Measurements from ENCODE around the gene JAG2.
A peak's percentile ranks its signal among the peaks of the same experiment; 100 is the strongest.

JAG2 gene

GRCh38 chr14:105182296-105183020 is 13.9 kb upstream of the JAG2 start:
- no peak for DNase-seq (ENCODE audit: low read depth, low spot score)

GRCh38 chr14:105181549-105182295 is 13.1 kb upstream of the JAG2 start:
- DNase-seq (ENCODE audit: low read depth, low spot score), result no peak

- peak; percentile 60 for DNase-seq (ENCODE audit: low read depth, low spot score)
These were observed 12.3 kb upstream of the JAG2 start, which contains the start of gene NUDT14 for GRCh38 chr14:105180592-105181548. TSS of gene NUDT14 (minus strand) at chr14:105181312. CDS start at chr14:105181209, 103 bp downstream.

- no peak for DNase-seq (ENCODE audit: low read depth, low spot score)
These were observed 10.6 kb upstream of the JAG2 start for GRCh38 chr14:105179191-105179590.

GRCh38 chr14:105178868-105179140 is 10.2 kb upstream of the JAG2 start:
- DNase-seq (ENCODE audit: low read depth, low spot score), result no peak

- no peak for DNase-seq (ENCODE audit: low read depth, low spot score)
These were observed 9.7 kb upstream of the JAG2 start for GRCh38 chr14:105178069-105178867.

DNA sequence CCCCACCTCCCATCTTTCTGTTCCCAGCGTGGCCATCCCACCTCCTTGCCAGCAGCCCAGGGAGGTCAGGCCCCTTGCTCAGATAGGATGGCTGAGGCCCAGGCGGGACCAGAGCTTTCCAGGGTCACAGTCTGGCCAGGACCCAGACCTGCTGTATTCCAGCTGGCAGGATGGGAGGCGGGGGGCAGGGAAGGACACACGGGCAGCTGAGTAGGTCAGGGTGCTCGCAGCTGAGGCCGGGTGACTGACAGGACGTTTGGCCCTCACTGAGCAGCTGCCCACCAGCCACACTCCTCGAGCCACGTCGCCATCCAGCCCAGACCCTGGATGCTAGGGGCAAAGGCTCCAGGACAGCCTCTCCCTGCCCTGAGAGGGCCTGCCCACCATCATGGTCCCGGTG is 8.5 kb upstream of the JAG2 start:
- no peak for DNase-seq (ENCODE audit: low read depth, low spot score)

GRCh38 chr14:105176513-105176912 is 7.9 kb upstream of the JAG2 start:
- no peak for DNase-seq (ENCODE audit: low read depth, low spot score)

GRCh38 chr14:105173901-105174894 is 5.6 kb upstream of the JAG2 start:
- no peak for DNase-seq (ENCODE audit: low read depth, low spot score)

DNA sequence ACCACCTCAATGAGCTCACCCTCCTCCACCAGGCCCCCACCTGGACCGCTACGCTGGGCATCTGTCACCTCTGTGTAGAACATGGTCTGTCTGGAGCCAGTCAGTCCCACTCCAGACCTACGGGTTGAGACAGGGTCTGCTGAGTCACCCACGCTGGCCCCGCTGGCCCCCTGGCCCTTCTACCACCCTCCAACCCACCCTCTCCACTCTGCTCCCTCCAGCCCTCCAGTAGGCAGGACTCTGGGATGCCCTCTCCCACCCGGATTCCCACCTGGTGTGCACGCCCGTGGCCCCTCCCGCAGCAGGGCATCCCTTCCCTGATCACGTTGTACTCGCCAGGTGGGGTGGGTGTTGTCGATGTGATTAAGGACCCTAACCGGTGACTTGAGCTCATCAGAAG is 4.6 kb upstream of the JAG2 start:
- DNase-seq (ENCODE audit: low read depth, low spot score), result no peak

- no peak for DNase-seq (ENCODE audit: low read depth, low spot score)
These were observed 3.9 kb upstream of the JAG2 start for GRCh38 chr14:105172476-105172875.

DNA sequence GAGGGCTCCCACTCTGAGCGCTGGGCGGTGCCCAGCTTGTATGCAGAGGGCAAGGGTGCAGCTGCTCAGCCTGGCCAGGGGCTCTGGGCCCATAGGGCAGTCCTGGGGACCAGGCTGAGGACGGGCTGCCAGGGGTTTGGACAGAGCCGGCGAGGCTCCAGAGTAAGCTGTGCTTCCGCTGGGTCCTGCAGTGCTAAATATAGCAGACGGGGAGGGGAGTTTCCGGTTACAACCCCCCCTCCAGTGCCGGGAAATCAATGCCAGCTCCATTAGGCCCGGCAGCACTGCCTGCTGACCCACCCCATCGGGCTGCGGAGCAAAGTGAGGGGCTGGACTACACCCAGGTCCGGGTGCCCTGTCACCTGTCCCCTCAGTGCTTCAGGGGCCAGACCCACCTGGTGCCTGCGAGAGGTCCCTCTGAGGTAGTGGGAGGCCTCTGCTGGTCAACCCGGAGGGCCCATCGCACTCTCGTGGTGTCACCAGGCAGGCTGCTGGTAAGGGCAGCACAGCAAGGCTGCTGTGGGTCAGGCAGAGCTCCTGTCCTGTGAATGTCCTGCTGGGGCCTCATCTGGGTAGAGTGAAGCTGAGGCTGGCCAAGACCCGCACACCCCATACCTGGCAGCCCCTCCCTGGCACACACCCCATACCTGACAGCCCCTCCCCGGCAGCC is 2.6 kb upstream of the JAG2 start:
- DNase-seq (ENCODE audit: low read depth, low spot score), result no peak

- no peak for DNase-seq (ENCODE audit: low read depth, low spot score)
These were observed 1.4 kb upstream of the JAG2 start for GRCh38 chr14:105169776-105170655.

DNA sequence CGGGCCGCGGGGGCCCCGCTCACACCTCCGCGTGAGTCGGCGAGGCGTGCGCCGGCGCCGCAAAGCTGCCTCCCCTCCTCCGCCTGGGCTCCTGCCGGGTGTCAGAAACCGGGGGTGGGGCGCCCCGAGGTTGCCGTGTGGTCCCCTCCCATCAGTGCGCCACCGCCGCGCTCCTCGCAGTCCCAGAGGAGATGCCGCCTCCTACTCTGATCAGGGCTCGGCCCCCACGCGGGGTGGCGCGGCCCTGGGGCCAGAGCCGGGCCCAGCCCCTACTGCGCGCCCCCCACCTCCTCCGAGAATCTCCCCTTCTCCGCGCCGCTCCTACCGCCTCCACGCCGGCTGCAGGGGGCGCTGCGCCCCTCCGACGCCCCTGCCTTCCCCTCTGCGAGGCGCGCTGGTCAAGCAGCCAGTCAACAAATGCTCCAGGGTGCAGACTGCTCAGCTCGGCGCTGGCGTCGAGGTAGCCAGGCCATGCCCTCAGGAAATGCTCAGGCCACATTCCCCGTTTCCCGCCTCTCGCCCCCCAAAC is 467 bp upstream of the JAG2 start:
- no peak for DNase-seq (ENCODE audit: low read depth, low spot score)

DNA sequence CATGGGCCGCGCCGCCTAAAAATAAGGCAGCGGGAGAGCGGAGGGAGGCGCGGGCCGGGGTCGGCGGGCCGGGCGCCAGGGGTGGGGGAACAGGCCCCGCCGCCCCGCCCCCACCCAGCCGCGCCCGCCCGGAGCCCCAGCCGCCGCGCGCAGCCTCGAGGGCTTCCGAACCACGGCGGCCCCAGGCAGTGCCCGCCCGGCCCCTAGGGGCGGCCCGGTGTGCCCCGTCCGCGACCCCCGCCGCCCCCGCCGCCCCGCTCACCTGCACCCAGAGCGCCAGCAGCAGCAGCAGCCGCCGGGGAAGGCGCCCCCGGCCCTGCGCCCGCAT is 519 bp downstream of the JAG2 start:
- no peak for DNase-seq (ENCODE audit: low read depth, low spot score)

GRCh38 chr14:105167303-105168092 is 1.1 kb downstream of the JAG2 start:
- no peak for DNase-seq (ENCODE audit: low read depth, low spot score)

DNA sequence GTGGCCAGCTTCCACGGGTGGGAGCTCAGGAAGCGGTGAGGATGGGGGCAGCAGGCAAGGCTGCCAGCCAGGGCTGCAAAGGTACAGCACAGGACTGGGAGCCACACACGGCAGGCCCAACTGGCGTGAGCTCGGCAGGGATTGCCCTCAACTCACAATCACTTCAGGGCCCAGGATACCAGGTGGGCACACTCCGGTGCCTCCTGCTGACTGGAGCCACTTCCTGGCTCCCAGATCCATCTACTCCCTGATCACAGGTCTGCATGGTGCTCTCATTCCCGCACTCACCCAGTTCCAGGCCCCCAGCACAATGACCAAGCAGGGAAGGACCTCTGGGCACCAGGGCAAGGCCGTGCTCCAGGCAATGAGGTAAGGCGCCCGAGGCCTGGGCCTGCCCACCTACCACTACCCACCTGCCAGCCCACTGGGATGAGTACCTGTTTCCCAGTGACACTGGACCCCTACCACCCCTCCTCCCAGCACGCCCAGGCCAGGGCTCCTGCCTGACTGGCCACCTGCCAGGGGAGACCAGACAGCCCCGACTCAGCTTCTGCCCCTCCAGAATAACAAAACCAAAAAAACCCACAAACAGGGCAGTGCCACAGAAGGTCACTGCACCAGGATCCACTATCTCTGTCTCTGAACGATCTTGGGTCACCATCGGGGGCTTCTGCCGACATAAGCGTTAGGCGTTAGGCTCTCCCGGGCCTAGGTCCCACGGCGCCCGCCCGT is 1.8 kb downstream of the JAG2 start:
- no peak for DNase-seq (ENCODE audit: low read depth, low spot score)
